HG02943 (cell line): ENCODE data around the gene RNF167.
A peak's percentile ranks its signal among the peaks of the same experiment; 100 is the strongest.

Experiments
- ATAC-seq: cut with Tn5 transposase; IDR thresholded peaks from one replicate; pipeline ENCODE4 v1.9.1; 2021; ENCODE audit warnings: mild to moderate bottlenecking, low read depth, moderate library complexity; ENCODE audit not compliant: unreplicated experiment

RNF167 gene

DNA sequence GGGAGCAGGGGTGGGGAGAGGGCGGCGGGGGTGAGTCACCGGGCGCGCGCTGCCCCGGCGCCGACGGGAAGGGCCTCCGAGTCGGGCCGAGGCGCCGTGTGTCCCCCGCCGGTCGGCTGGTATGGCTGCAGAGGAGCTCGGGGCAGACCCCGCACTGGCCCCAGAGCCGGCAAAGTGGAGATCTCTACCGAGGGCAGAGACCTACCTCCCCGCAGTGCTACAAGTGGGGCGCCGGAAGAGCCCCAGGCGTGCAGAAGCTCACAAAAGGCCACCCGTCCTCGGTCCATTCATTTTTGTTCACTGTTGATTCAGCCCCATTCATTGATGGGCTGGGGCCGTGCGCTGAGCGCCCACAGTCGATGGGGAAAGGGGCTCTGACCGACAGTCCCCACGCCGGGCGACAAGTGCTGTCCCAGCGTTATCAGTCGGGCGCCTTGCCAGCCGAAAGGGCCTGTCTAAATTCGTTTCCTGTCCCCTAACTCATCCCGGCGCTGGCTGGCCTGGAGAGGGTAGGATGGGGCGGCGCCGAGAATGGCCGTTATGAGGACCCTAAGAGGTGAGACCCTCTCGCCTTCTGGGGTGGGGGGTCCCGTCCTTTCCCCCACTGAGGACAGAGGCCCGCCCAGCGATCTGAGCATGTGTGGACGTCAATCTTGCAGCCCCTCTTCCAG, 10.1 kb downstream of the RNF167 start:
- no peak for ATAC-seq

DNA sequence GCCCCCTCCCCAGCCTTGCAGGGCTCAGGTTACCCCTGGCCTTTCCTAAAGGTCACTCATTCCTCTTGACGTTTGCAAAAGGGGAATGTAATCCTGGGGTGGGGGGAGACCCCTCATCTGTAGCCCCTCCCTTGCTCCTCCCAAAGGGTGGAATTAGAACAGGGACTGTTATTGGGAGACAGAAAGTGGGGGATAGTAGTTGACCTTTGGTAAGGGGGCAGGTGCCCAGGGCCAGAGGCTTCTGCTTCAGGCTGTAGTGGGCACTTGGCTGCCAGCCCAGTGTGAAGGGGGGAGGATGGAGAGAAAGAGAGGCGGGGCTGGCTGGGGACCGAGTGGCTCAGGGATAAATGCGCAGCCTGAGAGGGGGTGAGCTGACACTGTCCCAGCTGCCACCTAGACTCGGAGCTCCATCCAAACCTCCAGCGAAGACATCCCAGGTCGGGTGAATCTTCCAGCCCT, 10.7 kb downstream of the RNF167 start, which contains the start of gene ENO3:
Gene ENO3, plus strand, starts transcription at position 374 of the 459 bp plus-strand sequence. CDS start 711 bp downstream, outside the sequence.
- no peak for ATAC-seq

DNA sequence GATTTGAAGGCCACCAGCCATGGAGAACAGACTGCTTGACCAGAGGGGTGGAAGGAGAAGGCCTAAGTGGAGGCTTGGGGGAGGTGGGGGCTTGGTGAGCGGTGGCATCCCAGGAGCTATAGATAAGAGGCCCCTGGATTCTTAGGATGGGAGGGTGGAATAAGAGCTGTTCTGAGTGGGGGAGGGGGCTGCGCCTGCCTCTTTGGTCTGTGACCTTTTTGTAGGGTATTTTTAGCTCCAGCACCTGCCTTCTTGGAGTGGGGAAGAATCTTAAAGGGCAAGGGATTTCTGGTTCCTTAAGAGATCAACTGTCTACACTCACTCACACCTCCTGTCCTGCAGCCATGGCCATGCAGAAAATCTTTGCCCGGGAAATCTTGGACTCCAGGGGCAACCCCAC, 11.4 kb downstream of the RNF167 start:
- no peak for ATAC-seq

DNA sequence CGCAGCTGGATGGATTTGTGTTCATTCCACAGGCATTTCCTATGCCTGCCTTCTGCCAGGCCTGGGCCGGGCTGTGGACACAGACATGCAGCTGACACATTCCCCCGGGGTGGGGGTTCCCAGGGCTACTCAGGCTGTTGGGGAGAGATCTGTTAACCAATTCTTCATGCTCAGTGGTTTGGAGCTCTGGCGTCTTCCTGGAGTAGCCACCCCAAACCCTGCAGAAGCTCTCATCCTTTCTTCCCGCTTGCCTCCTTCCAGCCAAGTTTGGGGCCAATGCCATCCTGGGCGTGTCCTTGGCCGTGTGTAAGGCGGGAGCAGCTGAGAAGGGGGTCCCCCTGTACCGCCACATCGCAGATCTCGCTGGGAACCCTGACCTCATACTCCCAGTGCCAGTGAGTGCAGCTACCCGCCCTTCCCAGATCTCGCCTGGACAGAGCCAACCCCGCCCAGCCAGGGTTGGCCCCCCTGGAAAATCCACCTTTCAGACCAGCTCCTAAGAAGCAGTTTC, 13.4 kb downstream of the RNF167 start:
- no peak for ATAC-seq

DNA sequence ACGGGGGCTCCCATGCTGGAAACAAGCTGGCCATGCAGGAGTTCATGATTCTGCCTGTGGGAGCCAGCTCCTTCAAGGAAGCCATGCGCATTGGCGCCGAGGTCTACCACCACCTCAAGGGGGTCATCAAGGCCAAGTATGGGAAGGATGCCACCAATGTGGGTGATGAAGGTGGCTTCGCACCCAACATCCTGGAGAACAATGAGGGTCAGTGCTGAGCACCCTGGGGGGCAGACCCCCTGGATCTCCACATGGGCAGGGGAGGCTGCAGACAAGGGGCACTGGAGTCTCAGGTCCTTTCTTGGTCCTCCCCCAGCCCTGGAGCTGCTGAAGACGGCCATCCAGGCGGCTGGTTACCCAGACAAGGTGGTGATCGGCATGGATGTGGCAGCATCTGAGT, 15.0 kb downstream of the RNF167 start:
- ATAC-seq, result no peak

DNA sequence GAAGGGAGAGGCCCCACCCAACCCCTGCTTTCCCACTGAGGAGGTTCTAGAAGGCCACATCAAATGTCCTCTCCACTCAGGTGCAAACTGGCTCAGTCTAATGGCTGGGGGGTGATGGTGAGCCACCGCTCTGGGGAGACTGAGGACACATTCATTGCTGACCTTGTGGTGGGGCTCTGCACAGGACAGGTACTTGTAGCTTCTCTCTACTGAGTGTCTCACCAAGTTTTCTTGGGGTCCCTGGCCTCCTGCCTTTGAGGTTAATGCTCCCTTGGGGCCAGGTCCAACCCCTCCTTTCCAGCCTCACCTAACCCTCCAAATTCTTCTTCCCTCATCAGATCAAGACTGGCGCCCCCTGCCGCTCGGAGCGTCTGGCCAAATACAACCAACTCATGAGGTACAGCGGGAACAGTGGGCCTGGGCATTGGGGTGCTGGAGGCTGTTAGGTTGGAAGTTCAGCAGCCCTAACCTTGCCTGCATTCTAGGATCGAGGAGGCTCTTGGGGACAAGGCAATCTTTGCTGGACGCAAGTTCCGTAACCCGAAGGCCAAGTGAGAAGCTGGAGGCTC, 16.5 kb downstream of the RNF167 start:
- no peak for ATAC-seq

DNA sequence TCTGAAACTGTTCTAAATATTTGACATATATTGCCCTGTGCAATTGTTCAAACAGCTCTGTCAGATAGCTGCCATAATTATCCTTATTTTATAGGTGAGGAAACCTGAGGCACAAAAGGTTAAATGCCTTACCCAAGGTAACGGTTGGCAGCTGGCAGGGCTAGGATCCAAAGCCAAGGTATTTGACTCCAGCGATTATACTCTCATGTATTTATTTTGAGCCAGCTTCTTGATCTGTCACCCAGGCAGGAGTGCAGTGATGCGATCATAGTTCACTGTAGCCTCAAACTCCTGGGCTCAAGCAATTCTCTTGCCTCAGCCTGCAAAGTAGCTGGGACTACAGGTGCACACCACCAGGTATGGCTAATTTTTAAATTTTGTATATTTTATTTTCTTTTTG, 18.0 kb downstream of the RNF167 start:
- no peak for ATAC-seq

DNA sequence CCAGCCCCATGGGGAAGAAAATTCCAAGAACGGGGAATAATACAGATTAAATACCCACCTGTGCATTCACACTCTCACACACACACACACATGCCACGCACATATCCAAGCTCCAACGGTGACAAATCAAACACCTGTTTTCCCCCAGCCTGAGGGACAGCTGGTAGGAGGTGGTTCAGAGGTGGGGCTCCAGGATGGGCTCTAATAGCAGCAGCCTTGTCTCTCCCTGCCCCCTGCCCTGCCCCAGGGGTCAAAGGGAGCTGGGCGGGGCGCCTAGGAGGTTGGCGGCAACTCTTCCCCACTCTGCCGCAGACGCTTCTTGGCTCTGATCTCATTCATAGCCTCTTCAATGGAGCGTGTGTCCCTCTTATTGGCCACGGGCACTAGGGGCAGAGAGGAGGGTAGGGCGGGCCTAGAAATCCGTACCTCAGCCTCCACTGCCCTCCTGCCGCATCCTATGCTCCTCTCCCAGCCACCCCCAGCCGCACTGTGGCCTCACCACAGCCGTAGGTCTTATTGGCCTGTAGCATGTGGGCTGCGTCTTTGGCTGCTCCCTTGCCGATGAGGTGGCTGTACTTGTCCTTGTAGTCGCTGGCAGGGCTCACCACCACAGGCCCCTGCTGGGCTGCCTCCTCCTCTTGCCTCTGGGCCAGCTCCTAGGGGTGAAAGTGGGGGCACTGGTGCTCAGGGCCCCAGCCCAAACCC, 19.3 kb downstream of the RNF167 start:
- no peak for ATAC-seq

DNA sequence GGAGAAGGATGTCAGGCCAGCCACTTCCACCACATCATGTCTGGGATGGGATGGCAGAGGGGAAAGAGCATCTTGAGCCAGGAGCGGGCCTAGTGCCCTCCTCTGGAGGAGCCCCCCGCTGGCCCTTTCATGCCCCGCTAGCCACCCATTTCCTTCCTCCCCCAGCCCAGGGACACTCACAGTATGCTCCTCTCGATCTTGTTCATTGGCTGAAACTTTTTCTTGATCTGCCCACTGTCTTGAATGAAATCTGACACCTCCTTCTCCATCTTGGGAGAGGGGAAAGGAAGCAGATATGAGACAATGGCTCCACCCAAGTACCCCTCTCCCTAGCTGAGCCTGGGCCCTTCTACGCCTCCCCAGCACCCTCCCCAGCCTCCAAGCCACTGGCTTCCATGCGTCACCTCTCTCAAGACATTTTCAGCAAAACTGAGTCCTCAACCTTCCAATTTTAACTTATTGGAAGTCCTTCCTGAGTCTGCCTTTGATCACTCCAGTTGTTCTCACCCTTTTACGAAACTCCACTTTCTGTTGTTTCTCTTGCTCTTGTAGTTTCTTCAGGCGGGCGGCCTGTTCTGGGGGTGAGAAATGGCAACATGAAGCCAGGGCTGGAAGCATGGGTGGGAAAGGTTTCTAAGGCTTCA, 20.3 kb downstream of the RNF167 start:
- ATAC-seq, result no peak

DNA sequence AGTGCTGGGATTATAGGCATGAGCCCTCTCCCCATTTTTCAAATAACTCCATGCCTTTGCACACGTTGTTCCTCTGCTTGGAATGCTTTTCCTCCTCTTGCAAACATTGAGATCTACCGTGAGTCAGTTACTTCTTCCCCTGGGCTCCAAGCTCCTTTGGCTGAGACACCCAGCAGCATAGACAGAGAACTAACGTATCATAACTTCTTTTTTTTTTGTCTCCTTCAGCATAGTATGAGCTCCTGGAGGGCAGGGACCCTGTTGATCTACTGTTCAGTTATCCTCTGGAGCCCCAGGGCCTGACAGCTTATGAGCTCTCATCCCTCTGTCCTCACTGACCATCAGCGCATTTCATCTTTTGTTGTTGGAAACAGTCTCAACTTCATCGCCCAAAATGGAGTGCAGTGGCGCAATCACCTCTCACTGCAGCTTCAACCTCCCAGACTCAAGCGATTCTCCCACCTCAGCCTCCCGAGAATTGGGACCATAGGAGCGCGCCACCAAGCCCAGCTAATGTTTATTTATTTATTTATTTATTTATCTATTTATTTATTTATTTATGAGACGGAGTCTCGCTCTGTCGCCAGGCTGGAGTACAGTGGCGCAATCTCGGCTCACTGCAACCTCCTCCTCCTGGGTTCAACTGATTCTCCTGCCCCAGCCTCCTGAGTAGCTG, 25.4 kb downstream of the RNF167 start:
- no peak for ATAC-seq

DNA sequence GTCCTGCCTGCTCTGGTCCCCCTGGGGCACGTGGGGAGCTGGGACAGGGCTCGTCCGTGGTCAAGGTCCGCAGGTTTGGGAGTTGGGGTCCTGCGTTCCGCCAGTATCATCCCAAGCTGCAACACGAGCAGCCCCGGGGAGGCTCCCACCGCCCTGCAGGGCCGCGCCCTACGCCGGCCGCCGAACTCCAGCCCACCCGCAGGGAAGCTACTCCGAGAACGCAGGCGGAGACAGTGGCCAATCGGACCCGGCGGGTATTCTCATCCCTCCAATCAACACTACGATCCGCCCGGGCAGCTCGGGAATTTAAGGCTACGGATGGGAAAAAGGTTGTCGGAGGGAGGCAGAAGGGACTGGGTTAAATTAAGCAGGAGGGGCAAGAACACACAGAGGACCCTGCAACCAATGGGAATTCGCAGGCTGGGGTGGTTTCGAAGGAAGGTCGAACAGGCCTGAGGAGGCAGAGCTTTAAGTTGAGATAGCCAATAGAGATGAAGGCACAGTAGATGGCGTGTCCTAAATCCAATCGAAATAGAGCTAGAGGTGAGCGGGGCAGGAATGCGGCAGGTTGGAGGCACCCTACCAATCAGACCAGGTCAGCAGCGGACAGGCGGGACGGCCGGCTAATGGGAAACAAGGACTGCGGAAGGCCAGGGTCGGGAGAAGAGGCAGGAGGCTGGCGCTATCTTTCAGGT, 26.9 kb downstream of the RNF167 start:
- ATAC-seq, result peak; percentile 89

DNA sequence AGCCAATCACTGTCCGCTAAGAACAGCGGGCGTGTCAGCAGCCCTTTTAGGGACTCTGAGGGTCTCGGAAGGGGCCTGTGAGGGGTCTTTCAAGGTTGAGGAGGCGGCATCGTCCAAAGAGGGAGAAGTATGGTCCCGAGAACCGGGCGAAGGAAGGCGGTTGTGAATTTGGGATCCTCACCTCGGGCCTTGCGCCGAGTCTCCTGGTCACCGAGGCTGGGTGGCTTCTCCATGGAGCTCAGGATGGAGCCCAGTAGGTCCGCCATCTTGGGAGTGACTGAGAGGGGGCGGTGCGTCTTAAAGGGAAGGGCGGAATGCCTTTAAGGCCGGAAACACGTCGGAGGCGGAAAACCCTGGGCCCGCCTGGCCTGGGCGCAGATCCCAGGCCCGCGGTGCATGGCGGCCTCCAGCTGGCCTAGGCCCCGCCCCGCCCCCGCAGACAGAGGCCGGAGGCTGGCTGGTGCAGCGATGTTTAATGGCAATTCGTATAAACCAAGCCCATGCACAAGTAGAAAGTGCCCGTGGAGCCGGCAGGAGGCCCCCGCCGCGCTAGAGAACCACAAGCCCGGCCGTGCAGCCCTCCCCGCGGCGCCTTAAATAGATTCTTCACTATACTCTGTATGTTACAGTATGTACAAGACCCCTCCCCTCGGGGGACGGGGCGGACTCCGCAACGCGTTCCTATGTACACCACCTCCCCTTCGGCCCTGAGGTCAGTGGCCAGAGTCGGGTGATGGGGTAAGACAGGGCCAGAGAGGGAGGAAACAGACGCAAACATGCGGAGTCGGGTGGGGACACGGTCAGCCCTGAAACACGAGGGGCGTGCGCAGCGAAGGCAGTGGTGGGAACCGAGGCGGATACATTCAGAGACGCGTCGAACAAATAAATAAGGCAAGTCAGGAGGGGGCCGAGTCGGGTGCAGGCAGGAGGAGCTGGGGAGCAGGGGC, 27.7 kb downstream of the RNF167 start, which contains the start of gene SPAG7:
Gene SPAG7, minus strand, starts transcription at position 279 of the 947 bp plus-strand sequence. Its CDS starts 13 bp downstream, at position 266.
- ATAC-seq, result peak; percentile 50

DNA sequence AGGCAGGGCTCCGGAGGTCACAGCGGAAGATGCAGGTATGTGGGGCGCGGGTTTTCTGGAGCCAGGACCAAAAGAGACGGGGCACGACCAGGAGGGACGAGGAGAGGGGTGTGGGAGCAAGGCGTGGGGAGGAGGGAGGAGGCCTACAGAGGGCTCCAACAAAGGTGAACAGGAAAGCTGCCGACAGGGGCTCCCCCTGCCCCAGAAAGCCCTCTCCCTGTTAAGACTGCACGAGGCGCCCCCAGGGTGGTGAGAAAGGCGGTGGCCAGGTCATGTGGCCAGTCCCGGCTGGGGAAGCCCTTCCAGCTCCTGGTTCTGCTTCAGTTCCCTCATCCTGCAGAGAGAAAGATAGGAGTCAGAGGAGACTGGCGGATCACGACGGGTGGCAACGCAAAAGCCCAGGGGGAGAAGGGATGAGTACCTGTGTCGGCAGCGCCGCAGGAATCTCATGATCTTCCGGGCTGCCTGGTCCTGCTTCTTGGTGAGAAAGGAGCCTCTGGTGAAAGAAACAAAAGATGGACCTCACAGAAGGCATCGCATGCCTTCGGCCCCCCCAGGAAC, 28.5 kb downstream of the RNF167 start:
- no peak for ATAC-seq

DNA sequence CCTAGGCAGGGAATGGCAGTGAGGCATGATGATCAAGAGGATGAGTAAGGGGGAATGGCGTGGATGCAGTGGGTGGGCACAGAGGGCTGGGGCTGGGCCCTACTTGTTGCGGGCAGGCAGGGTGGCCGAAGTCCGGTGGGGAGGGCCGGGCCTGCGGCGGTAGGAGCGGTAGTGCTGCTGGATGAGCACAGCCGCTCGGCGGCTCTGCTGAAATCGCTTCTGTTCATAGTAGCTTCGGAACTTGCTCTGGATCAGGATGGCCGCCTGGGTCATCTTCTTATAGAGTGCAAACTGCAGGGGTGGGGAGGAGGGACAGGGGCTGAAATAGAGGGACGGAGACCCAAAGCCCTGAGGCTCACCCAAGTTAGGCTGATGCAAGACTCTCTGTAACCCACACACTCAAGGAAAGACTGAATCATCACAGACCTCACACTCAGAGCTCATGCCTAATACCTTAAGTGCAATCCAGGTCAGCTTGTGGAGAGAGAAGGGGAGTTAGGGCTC, 29.0 kb downstream of the RNF167 start:
- ATAC-seq, result no peak

DNA sequence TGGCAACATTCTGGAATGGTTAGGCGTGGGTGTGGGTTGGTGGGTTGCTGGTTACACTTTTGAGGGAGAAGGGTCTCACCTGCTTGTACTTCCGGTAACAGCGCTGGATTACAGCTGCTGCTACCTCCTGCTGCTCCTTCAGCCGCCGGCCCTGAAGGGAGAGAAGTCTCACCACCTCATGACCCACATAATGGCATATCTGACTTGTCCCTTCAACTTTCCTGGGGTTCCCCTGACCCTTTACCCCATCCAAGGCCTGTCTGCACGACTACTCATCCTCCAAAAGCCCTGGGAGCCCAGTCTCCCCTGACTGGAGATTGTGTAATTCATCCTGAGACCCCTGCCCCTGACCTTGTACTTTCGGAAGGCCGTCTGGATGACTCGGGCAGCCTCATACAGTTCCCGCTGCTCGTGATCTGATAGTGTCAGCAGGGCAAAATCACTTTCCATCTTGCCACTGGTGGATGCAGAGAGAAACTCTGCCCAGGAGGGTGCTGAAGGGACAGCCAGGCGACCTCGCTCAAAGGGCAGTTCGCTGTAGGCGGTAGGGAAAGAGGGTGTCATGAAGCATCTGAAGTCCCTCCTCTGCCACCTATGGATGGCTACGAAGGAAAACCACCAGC, 29.6 kb downstream of the RNF167 start:
- ATAC-seq, result no peak

DNA sequence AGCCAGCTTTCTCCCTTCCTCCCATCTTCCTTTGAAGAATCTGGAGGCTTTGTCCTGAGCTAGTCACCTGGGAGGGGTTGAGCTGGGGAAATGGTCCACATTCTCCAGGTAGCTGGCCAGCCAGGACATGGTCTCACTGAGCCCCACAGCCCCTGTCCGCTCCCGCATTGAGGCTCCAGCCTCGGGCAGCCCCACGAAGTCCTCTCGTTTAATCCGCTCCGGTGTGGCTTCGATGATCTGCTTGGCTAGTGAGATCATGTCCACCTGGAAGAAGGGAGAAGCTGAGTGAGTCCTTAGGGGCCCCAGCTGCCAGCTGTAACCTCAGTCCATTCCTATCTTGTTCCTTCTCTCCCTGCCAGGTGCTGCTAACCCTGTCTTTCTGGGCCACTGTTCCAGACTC, 30.2 kb downstream of the RNF167 start:
- ATAC-seq, result no peak

DNA sequence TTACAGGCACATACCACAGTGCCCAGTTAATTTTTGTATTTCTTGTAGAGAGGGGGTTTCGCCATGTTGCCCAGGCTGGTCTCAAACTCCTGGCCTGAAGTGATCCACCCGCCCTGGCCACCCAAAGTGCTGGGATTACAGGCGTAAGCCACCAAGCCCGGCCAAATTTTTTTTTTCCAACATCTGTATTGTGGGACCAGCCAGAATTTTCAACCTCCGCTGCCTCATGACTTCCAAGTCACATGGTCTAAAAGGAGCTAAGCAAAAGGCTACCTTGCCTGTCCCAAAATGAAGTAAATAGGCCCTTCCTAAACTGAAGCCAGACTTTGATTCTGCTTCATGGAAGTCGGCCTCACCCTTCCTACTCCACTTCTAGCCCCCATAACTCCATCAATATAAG, 31.8 kb downstream of the RNF167 start:
- ATAC-seq, result no peak

DNA sequence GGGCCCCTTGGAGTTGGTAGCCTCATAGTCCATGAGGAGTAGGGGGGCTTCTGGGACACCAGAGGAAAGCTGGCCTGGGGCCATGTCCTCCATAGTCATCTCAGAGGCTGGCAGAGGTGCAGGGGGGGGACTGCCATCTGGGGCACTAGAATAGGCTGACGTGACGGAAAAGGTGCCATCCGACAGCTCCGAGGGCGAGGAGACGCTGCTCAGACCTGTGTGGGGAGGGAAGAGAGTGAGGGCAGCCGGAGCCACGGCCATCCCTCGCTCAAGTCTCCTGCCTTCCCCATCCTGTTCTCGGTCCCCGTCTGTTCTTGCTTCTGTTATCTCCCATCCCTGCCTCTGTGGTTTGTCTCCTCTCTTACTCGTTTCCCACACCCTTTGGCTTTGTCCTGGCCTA, 32.3 kb downstream of the RNF167 start:
- no peak for ATAC-seq
